Bone marrow (tissue), 2 donors: ENCODE results near the gene ANKRD63.

Experiments used
- DNase-seq, 2 donors: peaks; one replicate each; lab custom pipeline; 2025; lab: John Stamatoyannopoulos, UW

Gene ANKRD63

GRCh38 chr15:40258544-40258943 lies 24.3 kb downstream of the ANKRD63 start:
- DNase-seq: no peak

DNA sequence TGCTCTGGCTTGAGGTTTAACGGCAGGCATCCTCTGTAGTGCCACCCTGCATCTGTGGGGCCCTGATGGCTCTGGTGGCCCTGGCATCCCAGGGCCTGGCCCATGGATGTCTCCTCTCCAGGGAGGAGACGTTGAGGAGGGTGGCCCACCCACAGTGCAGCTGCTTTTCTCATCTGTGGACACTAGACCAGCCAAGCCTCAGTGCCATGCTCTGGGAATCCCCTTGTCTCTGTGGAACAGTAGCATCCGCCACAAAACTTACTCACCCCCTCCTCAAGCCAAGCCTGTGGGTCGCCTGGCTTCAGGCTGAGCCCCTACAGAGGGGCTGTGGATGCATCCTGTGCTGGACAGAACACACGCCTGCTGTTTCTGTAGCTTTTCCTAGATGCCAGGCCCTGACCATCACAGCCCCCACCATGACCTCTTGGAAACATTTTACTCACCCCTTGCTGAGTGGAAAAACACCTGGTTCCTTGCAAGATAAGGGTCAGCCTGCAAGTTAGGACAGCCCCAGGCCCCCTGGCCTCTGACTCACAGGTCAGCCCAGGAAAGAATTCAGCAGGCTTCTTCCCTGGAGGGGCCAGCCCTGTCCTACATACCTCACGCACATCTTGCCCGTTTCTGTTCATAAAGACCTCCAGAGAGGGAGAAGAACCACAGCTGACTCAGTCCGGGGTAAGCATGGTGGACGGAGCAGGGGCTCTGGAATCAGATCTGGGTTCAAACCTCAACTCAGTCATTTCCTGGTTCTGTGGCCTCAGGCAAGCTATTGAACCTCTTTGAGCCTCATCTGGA lies 25.0 kb downstream of the ANKRD63 start:
- no peak for DNase-seq

GRCh38 chr15:40256638-40257235 lies 26.1 kb downstream of the ANKRD63 start:
- DNase-seq: no peak

- DNase-seq: no peak
Observed at GRCh38 chr15:40255033-40255432, 27.8 kb downstream of the ANKRD63 start.

- no peak for DNase-seq
Observed at GRCh38 chr15:40254452-40254851, 28.4 kb downstream of the ANKRD63 start.

GRCh38 chr15:40253167-40253790 lies 29.6 kb downstream of the ANKRD63 start:
- no peak for DNase-seq

DNA sequence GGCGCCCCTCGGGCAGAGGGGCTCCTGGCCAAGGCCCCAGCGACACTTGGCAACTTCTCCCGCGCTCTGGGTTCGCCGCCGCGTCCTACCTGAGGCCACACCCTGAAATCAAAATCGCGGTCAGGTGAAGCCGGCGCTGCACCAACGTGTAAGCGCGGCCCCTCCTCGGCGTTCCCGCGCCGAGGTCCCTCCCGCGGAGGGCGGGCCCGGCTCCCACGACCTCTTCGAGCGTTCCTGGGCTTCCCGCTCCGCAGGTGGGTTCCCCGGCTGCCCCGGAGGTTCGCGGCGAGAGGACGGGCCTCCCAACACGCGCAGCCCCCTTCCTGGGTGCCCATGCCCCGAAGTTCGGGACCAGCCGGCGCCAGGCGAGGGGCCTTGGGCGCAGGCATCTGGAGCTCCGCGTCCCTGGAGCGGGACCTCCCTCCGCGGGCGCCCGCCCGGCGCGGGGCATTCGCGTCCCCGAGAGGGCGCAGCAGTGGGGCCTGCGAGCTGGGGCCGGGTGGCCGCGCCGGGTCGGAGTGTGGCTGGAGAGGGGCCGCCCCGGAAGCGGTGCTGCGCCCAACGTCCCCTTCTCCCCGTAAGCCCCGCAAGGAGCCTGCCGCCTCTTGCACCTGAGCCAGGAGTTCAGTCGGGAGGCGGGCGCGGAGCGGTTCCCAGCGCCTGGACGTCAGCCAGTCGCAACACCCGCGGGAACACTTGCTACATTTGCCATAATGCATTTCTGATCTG lies 30.3 kb downstream of the ANKRD63 start:
- no peak for DNase-seq

GRCh38 chr15:40252141-40252437 lies 30.8 kb downstream of the ANKRD63 start:
- no peak for DNase-seq

DNA sequence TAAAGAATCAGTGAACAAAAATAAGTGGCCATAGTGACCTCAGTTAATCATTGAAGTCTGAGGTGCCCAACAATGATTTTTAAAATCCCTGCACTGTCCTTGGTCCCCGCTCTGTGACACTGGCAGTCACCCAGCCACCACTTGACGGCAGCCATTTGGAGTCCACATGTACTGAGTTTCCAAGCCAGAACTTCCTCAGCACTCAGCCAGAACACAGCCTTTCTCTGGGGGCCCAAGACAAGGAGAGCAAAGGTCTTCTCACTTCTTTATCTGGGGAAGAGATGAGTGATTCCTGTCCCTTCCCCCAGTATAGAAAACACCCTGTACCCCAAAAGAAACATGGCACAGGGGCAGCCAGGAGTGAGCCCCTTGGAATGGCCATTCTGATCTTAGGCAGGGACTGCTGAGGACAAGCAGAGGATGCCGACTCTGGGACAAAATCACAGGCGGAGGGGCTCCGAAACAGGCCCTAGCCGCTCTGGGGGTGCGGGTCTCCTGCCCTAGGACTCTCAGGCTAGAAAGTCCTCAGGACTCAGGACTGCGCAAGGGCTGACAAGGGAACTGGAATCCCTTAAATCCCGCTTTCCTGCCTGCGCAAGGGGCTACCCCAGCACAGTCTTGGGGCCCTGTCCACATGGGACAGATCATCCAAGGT lies 31.3 kb downstream of the ANKRD63 start:
- no peak for DNase-seq

DNA sequence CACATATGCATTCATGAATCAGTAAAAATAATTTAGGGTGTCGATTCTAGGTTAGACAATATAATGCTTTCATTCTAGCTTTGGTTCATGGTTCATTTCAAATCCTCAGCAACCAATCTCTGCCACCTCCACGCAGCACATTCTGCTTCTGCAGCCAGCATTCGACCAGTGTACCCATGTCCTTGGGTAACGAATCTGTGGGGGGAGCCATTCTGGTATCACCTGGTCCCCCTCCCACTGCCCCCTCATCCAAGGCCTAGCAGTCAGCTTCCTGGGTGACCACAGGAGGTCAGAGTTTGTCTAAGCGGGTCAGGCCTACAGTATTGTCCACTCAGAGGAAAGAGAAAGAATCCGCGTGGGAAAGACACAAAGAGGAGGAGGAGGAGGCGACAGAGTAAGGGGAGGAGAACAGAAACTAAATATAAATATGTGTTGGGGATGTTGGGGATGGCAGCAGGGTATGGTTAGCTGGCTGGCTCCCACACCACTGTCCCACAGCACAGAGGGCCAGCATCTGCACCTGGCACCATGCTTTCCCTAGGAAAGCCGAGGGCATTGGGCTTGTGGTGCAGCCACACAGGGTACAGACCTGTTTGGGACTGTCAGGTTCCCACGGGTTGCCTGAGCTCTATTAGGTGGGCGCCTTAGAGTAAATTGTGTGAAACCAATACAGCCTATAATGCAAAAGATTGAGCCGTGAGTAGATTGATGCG lies 31.9 kb downstream of the ANKRD63 start:
- no peak for DNase-seq

DNA sequence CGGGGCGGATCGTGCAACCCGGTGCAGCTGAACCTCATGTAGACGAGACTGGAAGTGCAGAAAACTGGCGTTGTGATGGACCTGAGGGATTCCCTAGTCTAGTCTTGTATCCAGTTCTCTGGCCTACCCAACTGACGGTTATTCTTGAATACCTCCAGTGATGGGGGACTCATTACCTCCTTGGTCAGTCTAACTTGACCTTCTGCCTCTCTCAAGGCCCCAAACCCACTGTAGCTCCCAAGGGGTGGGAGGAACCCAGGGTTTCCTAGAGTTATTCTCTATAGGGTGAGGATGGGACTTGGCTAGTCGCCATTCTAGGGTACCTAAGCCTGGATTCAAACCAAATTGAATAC lies 32.6 kb downstream of the ANKRD63 start:
- no peak for DNase-seq

- no peak for DNase-seq
Observed at GRCh38 chr15:40249477-40250303, 33.2 kb downstream of the ANKRD63 start.

- no peak for DNase-seq
Observed at GRCh38 chr15:40248006-40248783, 34.7 kb downstream of the ANKRD63 start.

DNA sequence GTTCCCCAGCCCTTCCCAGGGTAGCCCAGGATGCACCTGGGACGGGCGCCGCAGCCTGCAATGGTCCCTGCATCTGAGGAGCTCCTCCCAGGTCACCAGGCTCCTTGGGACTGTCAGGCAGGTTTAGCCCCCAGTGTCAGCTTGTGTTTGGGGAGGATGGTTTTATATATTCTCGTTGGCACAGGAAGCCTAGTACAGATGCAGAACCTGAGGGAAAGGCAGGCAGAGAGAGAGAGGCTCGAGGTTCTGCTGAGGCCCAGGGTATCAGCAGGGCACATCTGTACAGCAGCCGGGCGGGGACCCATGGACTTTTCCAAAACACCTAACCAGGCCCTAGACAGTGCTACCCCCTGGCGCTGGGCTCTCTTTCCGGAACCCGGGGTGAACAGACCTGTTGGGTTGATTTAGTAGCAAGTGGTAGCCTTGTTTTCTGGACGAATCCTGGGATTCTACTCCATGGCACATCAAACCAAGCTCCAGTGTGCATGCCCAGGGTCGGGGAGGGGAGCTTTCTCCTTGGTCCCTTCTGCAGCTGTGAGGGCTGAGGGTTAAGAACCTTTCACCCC lies 35.4 kb downstream of the ANKRD63 start:
- no peak for DNase-seq

DNA sequence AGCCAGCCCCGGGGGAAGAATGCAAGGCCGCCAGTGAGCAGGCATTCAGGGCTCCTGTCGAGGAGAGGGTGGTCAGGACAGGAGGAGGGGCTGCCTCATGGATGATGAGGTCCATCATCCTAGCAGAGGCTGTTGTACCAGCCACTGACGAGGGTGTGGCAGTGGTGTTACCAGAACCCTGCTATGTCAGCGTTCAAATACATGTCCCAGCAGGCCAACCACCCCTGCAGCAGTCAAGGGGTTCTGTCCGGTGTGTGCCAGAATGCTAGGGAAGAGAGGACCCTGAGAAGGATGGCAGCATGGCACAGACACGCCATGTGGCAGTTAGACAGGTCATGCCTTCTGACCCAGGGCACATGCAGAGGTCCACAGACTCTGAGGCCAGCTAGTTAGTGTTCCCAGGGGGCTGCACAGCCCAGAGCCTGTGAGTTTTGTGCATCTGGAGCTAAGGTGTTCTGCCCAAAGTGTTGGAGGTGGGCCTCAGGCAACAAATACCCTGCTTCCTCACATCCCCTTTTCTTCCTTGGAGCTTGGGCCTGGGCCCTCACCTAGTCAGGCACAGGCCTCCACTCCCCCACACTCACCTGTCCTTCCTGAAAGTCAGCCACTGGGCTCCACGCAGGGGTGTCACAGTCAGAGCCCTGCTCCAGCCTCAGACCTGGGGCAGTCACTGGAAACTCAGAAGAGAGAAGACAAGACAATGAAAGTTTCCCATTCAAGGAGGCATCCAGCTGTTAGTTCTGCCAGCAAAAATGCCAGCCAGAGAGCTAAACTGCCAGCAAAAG lies 36.2 kb downstream of the ANKRD63 start:
- DNase-seq: no peak

- DNase-seq: no peak
Observed at GRCh38 chr15:40245666-40246450, 37.0 kb downstream of the ANKRD63 start.

DNA sequence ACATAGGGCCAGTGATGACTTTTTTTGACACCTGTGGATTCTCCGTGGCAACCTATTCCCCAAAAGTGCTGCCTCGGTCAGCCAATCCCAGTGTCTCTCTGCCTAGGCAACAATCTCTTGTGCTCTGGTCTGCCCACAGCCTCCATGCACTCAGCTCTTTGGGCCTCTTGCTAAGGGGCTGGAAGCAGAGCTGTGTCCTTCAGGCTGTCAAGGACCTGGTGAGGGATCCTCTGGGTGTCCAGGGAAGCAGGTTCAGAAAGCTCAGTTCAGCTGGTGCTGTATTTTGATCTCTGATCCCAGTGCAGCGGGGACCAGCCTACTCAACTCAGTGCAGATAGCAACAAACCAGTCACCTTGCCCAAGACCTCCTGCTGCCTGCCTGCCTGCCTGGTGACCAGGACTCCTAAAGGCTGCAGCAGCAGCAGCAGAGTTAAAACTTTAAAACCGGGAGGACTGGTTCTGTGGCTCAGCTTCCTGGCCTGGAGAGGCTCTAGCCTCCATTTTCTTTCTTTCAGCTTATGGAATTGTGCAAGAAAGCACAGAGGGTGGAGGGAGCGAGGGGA lies 37.8 kb downstream of the ANKRD63 start:
- no peak for DNase-seq
